ENCODE data around the gene LOC101059915. TPM values are rescaled to one million over a fixed set of nuclear protein-coding genes. Genes with fewer than 3 reads are reported as not detected.
"Not testable (repeated sequence)": the region's sequence is repeated elsewhere in the genome, so short reads cannot be mapped to it uniquely, and the experiment has no call there.

The LOC101059915 gene

DNA sequence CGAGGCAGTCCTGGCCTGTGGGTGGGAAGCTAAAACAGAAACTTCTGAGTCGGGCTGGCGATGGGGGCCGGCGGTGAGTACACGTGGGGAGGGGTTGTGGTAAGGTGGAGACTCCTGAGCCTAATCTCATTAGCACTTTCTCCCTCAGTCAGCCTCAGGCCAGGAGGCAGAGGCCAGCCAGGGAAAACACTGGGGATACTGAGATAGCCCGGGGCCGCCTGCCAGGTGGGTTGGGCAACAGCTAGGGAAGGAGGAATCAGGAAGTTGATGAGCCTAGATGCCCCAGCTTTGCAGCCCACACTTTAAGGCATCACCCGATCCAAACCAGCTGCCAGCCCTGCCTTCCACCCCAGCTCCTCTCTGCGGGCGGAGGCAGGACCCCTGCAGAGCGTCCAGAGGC lies 49.0 kb downstream of the LOC101059915 start:
- BruUV-seq (replicated peaks); POLR2A ChIA-PET; H3K9me3 Mint-ChIP-seq (ENCODE audit: unreplicated experiment); H3K36me3 Mint-ChIP-seq (ENCODE audit: insufficient read depth, unreplicated experiment); CTCF ChIA-PET; DNase-seq (ENCODE audit: unreplicated experiment); H3K4me3 Mint-ChIP-seq (ENCODE audit: unreplicated experiment); H3K27me3 Mint-ChIP-seq (ENCODE audit: insufficient read depth, unreplicated experiment); H3K27ac Mint-ChIP-seq (ENCODE audit: low read depth, unreplicated experiment); H3K4me1 Mint-ChIP-seq (ENCODE audit: insufficient read depth, unreplicated experiment); intact Hi-C loops (cut with micrococcal nuclease): not testable (repeated sequence)

DNA sequence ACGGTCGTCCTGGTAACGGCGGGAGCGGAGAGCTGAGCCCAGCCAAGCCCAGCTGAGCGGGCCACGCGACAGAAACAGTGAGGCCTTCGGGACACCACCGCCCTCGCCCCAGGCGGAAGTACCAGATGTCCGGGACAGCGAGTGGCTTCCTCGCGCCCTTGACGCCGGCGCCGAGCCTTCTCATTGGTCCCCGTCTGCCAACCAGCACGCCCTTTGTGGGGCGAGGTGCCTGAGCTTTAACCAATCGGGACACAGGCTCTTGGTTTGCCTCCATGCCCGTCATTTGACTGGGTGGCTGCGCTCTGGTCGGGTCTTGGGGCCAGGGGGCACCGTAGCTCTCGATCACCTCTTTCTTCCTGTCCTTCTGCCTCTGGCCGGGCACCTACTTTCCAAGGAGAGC lies 50.8 kb downstream of the LOC101059915 start, which contains the start of gene CXorf49:
CXorf49 (minus strand) TSS at position 101 of the 400 bp plus-strand sequence. CDS start 134 bp downstream, outside the sequence.
- DNase-seq (ENCODE audit: unreplicated experiment); H3K4me3 Mint-ChIP-seq (ENCODE audit: unreplicated experiment); H3K36me3 Mint-ChIP-seq (ENCODE audit: insufficient read depth, unreplicated experiment); H3K27me3 Mint-ChIP-seq (ENCODE audit: insufficient read depth, unreplicated experiment); POLR2A ChIA-PET; BruUV-seq (replicated peaks); CTCF ChIA-PET; H3K4me1 Mint-ChIP-seq (ENCODE audit: insufficient read depth, unreplicated experiment); H3K27ac Mint-ChIP-seq (ENCODE audit: low read depth, unreplicated experiment); intact Hi-C loops (cut with micrococcal nuclease); H3K9me3 Mint-ChIP-seq (ENCODE audit: unreplicated experiment): not testable (repeated sequence)

DNA sequence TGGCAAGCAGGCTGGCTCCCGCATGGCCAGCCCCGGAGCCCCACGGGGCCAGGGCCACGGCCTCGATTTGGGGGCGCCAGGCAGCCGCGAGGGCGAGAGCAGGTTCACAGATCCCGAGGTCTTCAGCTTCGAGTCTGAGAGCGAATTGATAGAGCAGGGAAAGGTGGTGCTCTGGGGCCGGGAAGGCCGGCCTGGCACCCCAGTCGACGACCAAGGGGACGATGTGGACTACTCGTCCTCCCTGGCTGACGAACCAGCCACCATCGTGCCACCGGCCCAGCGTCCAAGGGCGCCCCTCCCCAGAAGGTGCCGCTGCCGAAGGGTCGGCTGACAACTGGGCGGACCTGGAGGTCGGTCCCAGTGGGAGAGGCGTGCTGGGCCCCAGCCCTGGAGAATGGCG lies 51.8 kb downstream of the LOC101059915 start:
- H3K4me1 Mint-ChIP-seq (ENCODE audit: insufficient read depth, unreplicated experiment); H3K27ac Mint-ChIP-seq (ENCODE audit: low read depth, unreplicated experiment); H3K9me3 Mint-ChIP-seq (ENCODE audit: unreplicated experiment); BruUV-seq (replicated peaks); intact Hi-C loops (cut with micrococcal nuclease); H3K36me3 Mint-ChIP-seq (ENCODE audit: insufficient read depth, unreplicated experiment); H3K27me3 Mint-ChIP-seq (ENCODE audit: insufficient read depth, unreplicated experiment); DNase-seq (ENCODE audit: unreplicated experiment); CTCF ChIA-PET; POLR2A ChIA-PET; H3K4me3 Mint-ChIP-seq (ENCODE audit: unreplicated experiment): not testable (repeated sequence)

DNA sequence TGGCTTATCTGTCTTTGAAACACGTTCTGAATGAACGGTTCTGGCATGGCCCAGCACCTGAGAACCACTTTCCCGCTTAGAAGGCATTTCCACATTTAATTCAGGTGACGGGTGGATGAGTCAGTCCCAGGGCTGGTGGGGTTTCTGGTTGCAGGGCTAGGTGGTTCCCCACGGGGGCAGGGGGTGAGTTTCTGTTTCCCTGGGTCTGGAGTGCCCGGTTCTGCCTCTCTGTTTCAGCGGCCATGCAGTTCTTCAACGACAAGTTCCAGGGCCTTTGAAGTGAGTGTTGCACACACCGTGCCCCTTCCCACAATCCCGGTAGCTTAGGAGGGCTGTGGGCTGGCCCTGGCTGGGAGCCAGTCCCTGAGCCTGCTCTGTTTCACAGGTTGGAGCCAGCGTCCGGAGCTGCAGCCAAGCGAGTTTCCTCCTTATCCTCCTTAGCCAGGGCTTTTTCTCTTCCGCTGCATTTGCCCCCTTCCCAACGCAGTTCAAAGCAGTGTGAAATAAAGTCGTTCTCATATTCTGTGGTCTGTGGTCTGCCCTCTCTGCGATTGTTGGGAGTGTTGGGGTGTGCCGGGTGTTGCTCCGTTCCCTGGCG lies 53.0 kb downstream of the LOC101059915 start:
- CTCF ChIA-PET; H3K27me3 Mint-ChIP-seq (ENCODE audit: insufficient read depth, unreplicated experiment); H3K36me3 Mint-ChIP-seq (ENCODE audit: insufficient read depth, unreplicated experiment); DNase-seq (ENCODE audit: unreplicated experiment); BruUV-seq (replicated peaks); H3K27ac Mint-ChIP-seq (ENCODE audit: low read depth, unreplicated experiment); H3K9me3 Mint-ChIP-seq (ENCODE audit: unreplicated experiment); POLR2A ChIA-PET; H3K4me3 Mint-ChIP-seq (ENCODE audit: unreplicated experiment); intact Hi-C loops (cut with micrococcal nuclease); H3K4me1 Mint-ChIP-seq (ENCODE audit: insufficient read depth, unreplicated experiment): not testable (repeated sequence)

Other genes starting within 250 kb of the LOC101059915 start
- 282 and 300 TPM in 2 replicates for gene OGT, start 134.4 kb upstream of the LOC101059915 start, total RNA-seq (2022)
- gene GCNA, start 89.1 kb upstream of the LOC101059915 start, total RNA-seq (2022) = 3.4 and 3.8 TPM in 2 replicates
- not detected in 2 replicates for gene CXCR3, start 49.0 kb upstream of the LOC101059915 start, total RNA-seq (2022)
- gene CXorf49, start 50.7 kb downstream of the LOC101059915 start, total RNA-seq (2022) = not detected in 2 replicates
- not detected in 2 replicates for gene CXorf49B, start 95.8 kb downstream of the LOC101059915 start, total RNA-seq (2022)
- gene NHSL2, start 243.3 kb downstream of the LOC101059915 start, total RNA-seq (2022) = not detected in 2 replicates